HG02885 (cell line): ENCODE data around the gene SLC23A2.
"Not testable (repeated sequence)": the region's sequence is repeated elsewhere in the genome, so short reads cannot be mapped to it uniquely, and the experiment has no call there.

Experiments used
- ATAC-seq: cut with Tn5 transposase; IDR thresholded peaks from one replicate; pipeline ENCODE4 v1.9.1; 2021; ENCODE audit warnings: mild to moderate bottlenecking; ENCODE audit not compliant: unreplicated experiment, poor library complexity

SLC23A2 gene

DNA sequence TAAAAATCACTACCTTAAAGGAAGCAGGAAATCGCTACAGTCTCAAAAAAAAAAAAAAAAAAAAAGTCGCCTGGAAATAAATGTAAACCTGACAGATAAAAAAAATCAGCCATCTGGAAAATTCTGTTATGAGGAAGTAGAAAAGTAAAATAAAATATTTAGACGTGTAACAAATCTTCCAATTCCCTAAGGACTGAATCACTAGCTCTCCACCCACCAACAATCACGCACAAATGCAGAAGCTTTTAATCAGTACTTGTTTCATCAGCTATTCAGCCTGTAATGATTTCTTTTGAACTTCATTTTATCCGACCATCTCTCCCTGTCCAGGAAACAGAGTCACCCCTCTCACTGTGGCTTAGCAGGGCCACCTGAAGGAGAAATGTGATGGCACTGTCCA, 59.0 kb downstream of the SLC23A2 start:
- no peak for ATAC-seq

DNA sequence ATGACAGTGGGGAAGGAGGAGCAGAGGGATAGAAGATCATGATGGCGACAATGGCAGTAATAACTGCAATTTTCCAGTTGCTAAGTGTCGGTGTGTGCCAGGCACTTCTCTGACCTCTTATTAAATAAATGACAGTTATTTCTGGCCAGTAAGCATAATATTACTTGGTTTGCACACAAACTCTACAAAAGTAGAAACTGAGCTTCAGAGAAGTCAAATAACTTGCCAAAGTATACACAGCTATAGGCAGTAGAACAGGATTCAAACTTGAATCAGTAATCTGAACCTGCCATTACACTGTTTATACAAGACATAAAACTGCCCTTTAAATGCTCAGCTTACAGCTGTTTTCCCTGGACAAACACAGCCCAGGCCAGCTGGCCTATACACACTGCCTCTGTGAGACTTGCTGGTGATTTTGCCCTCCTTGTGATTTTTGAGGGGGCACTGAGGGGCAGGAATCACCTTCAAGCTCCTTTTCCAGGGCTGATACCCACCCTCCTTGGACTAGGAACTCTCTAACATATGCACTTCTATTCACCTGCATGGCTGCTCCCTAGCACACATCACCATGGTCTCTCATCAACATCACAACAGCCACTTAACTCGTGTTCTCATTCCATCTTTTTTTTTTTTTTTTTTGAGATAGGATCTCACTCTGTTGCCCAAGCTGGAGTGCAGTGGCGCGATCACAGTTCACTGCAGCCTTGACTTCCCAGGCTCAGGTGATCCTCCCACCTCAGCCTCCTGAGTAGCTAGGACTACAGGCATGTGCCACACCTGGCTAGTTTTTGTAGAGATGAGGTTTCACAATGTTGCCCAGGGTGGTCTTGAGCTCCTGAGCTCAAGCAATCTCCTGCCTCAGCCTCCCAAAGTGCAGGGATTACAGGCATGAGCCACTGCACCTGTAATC, 63.6 kb downstream of the SLC23A2 start:
- ATAC-seq: no peak

DNA sequence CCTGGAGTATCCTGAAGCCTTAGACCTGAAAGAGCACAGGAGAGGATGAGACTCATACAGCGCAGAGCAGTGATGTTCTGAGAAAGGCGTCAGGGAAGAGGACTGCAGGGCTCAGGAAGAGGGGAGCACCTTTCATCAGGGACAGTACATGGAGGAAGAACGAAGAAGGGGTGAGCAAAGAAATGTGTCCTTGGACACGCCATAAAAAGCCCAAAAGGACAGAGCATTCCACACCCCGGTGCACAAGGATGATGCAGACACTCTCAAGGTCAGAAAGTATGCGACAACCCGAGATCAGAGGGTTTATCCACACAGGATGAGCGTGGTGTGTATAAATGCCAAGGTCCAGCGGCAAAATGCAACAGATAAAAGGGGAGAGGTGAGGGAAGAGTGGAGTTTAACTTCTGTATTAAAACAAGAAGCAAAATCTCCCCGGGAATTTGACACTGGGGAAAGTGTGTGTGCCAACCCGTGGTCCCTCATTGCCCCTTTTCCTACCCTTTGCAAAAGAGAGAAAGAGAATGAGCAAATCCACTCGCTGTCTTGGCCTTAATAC, 64.4 kb downstream of the SLC23A2 start:
- no peak for ATAC-seq

- ATAC-seq: no peak
Measured at GRCh38 chr20:4936392-4936850, 64.9 kb downstream of the SLC23A2 start.

DNA sequence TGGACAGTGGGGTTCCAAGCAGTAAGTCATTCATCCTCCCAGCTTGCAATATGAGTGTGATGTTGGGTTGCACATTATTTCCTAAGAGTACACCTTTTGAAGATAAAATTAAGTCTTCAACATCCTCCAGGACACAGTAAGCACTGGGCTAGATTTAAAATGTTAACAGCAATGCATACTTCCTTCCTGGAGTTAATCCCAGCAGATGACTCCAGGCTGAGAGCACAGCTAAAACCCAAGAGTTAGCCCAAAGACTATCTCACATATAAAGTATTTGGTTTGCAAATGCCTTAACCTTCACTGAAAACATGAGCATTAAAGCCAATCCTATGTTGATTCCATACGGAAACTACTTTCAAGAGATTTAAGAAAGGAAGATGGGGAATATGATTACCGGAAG, 69.2 kb downstream of the SLC23A2 start:
- ATAC-seq: no peak

- no peak for ATAC-seq
Measured at GRCh38 chr20:4929686-4930397, 71.5 kb downstream of the SLC23A2 start.

DNA sequence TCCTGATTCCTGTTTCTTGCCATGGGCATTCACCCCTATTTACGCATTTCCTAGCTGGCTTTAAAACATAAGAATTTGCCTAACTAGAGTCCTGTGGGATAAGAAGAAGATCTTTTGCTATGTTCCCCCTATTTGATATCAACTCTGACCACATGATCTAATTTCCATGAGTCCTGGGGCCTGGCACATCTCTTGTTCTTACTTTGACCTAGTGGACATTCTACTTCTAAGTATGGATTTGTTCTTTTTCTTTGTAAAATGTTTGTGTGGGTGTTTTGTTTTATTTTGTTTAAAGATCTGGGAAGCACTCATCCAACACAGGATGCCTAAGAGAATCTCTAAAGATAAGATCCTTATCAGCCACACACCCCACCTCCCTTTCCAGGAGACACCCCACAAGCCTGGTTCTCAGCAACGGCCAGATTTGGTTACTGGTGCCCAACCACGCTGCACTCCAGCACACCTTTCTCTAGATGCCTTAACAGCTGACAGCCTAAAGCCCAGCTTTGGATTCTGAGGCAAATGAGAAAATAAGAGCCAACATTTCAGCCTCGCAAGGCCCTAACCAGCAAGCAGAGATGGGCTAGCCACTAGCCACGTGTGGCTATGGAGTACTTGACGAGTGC, 74.7 kb downstream of the SLC23A2 start:
- ATAC-seq: no peak

GRCh38 chr20:4925842-4926530, 75.3 kb downstream of the SLC23A2 start:
- no peak for ATAC-seq

GRCh38 chr20:4924446-4924845, 76.9 kb downstream of the SLC23A2 start:
- no peak for ATAC-seq

DNA sequence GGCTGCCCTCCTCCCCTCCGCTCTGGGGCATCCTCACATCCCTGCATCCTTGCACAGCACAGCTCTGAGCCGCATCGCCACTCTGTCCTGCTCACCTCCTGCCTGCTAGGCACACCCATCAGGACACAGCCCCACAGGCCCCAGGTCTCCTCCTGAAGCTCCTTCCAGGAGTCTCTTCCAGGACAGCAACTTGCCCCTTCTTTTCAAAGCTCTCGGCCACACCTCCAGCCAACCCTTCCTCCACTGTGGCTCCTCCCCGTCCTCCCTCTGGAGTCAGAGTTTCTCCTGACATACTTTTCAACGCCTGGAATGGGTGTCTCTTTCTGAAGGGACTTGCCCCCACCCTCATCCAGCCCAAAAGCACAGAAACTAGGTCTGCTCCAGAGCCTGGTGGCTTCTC, 77.3 kb downstream of the SLC23A2 start:
- ATAC-seq: no peak

DNA sequence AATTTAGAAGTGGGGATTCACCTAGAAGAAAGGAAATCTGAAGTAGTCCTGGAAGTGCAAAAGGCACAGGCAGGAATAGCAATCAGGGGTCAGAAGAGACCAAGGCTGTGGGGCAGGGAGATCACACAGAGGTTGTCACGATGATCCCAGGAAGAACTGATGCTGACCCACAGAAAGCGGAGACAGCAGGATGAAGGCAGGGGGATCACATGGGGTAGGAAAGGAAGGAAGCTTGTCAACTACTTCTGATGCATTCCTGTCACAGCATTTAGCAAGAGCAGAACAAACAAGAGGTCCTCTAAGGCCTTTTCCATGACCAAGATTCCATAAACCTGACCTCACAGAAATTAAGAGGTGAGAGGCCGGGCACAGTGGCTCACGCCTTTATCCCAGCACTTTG, 79.1 kb downstream of the SLC23A2 start:
- no peak for ATAC-seq

DNA sequence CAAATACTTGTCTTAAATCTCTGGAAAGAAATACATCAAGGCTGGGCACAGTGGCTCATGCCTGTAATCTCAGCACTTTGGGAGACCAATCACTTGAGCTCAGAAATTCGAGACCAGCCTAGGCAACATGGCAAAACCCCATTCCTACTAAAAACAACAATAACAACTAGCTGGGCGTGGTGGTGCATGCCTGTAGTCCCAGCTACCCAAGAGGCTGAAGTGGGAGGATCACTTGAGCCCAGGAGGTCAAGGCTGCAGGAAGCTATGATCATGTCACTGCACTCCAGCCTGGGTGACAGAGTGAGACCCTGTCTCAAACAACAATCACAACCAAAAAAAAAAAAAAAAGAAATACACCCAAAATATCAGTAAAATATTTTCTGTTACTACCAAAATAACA, 80.0 kb downstream of the SLC23A2 start:
- ATAC-seq: not testable (repeated sequence)

- no peak for ATAC-seq
Measured at GRCh38 chr20:4920655-4921054, 80.7 kb downstream of the SLC23A2 start.

DNA sequence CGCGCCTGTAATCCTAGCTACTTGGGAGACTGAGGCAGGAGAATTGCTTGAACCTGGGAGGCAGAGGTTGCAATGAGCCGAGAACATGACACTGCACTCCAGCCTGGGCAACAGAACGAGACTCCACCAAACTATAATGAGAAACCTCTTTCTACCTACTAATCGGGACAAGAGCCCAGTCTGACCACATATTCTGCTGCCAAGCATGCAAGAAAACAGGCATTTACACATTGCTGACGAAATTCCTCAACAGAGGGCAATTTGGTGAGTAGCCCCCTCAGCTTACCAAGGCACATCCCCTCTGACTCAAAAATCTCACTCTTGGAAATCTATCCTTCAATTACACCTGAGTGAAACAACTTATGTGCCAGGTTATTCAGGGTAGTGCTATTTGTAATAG, 81.2 kb downstream of the SLC23A2 start:
- no peak for ATAC-seq

DNA sequence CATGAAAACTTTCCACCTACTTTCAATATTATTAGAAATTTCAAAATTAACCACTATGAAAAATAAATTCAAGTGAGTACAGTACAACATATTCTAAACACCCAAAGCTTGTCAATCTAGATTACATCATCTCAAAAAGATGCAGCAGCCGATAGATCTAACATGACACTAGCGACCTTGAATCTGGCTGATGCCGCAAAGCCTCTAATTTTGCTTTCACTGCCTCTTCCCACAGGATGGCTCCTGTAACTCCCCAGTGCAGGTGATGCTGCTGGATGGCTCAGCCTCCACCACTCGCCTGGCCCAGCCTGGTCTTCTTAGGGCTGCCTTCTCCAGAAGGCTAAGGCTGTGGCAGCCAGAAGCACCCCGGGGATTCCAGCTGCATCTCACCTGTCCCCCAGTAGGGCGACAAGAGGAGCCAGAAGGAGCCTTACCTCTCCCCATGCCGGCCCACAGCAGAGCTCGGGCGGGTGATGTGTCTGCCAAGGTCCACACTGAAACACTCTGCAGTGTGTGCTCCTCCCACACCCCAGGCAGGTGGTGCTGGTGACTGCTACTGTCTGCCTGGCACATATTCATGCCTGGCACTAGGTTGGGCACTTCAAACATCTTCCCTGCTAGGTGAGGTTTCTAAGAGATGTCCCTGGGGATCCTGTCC, 82.1 kb downstream of the SLC23A2 start:
- no peak for ATAC-seq

DNA sequence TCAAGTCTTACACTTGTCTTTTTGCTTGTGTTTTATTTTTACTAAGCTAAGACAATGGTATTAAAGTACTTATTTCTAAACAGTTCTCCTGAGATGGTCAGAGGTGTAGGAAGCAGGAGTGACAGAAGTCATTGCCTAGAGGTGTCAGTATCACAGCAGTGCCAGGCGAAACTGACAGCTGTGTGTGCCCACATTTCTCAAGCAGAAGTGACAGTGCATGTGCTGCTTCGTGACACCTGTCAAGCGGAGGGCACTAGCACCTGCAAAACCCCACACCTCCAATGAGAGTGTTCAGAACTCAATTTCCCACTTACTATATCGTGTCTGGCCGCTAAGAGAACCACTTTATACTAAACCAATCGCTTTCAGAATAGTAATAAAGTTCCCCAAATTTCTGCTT, 82.8 kb downstream of the SLC23A2 start:
- no peak for ATAC-seq

GRCh38 chr20:4916971-4917881, 84.1 kb downstream of the SLC23A2 start:
- ATAC-seq: no peak

- no peak for ATAC-seq
Measured at GRCh38 chr20:4913147-4913546, 88.2 kb downstream of the SLC23A2 start.
